ENCODE measurements around the gene ANKRD36. TPM values are rescaled to one million over a fixed set of nuclear protein-coding genes. Genes with fewer than 3 reads are reported as not detected.
"Not testable (repeated sequence)": the region's sequence is repeated elsewhere in the genome, so short reads cannot be mapped to it uniquely, and the experiment has no call there.

The ANKRD36 gene
- total and polyA plus RNA-seq, 2 donors (not counting 1 experiment from before 2014, with no cell fraction given): 5.4 to 76.6 TPM

DNA sequence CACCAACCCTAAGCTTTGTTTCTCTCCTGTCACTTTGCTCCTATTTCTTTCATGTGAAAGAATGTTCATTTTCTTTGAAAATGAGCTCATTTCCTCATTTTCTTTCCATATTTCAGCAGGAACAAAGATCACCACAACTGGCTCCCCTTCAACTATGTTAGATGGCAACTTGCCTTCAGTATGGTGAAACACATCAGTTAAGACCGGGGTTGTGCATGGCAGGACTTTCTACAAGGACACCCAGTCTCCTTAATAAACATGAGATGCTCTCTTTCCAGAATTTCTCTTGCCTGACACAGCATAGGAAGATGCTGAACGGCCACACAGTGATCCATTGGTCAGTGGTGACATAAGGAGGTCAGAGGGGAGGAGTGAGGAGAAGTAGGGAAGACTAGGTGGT is 172.2 kb downstream of the ANKRD36 start:
- H3K4me3 ChIP-seq (ENCODE audit: control extremely low read depth in 1 of 5, extremely low read depth in 1 of 5, insufficient read depth in 1 of 5, low read depth in 2 of 5, low read length in 4 of 5); H3K27ac ChIP-seq (ENCODE audit: low read length in 2 of 2); H3K9ac ChIP-seq (ENCODE audit: low read length); POLR2A ChIA-PET; H3K27me3 Mint-ChIP-seq; H3K27me3 ChIP-seq (replicated peaks in 1 of 4; ENCODE audit: control extremely low read depth in 1 of 4, control insufficient read depth in 3 of 4, insufficient read depth in 4 of 4, low read length in 3 of 4); H3K79me2 ChIP-seq (ENCODE audit: control insufficient read depth, insufficient read depth, low read length); H3K4me1 ChIP-seq (ENCODE audit: control insufficient read depth in 2 of 2, insufficient read depth in 2 of 2, low read length in 2 of 2); H3K36me3 ChIP-seq (replicated peaks in 1 of 2; ENCODE audit: control extremely low read depth in 1 of 2, control insufficient read depth in 1 of 2, extremely low read depth in 1 of 2, insufficient read depth in 2 of 2, low read length in 1 of 2); H3K4me1 Mint-ChIP-seq; ATAC-seq (ENCODE audit: low read depth); H3K4me3 Mint-ChIP-seq; CTCF ChIA-PET; H3K27ac Mint-ChIP-seq; H3K9me3 Mint-ChIP-seq (ENCODE audit: insufficient read depth); H3K4me2 ChIP-seq (replicated peaks; ENCODE audit: low read depth, low read length, poor library complexity, severe bottlenecking); H3K9me3 ChIP-seq (ENCODE audit: control extremely low read depth in 1 of 3, control insufficient read depth in 2 of 3, insufficient read depth in 1 of 3, low read length in 2 of 3); H2AFZ ChIP-seq (ENCODE audit: insufficient read depth, low read depth, low read length, poor library complexity, severe bottlenecking); intact Hi-C loops (cut with micrococcal nuclease); DNase-seq; H4K20me1 ChIP-seq (ENCODE audit: control insufficient read depth, insufficient read depth, low read length, poor library complexity, severe bottlenecking): not testable (repeated sequence)
- WGBS (ENCODE audit: insufficient coverage): no CpG with 5 or more reads among the region's 2 CpGs

DNA sequence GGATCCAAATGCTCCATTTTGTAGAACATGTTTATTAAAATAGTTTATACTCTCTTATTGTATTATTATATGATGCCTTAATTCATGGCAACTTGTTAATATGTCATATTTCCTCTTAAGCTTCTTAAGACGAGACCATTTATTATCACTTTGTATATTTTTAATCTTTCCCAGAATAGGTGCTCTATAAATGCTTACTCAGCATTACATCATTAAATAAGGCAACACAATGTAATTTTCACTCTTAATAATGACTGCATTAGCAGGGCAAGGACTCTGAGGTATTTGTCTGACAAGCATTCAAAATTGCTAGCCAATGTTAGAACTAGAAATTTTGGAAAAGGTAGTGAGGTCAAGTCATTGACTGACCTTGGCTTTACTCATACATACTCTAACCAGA is 180.7 kb downstream of the ANKRD36 start:
- DNase-seq; CTCF ChIA-PET; H3K27ac ChIP-seq (ENCODE audit: low read length in 2 of 2); H3K79me2 ChIP-seq (ENCODE audit: control insufficient read depth, insufficient read depth, low read length); ATAC-seq (ENCODE audit: low read depth); H3K4me1 Mint-ChIP-seq; H3K9ac ChIP-seq (ENCODE audit: low read length); H3K9me3 ChIP-seq (ENCODE audit: control extremely low read depth in 1 of 3, control insufficient read depth in 2 of 3, insufficient read depth in 1 of 3, low read length in 2 of 3); H3K27ac Mint-ChIP-seq; H3K27me3 Mint-ChIP-seq; H3K4me1 ChIP-seq (ENCODE audit: control insufficient read depth in 2 of 2, insufficient read depth in 2 of 2, low read length in 2 of 2); H3K4me3 ChIP-seq (ENCODE audit: control extremely low read depth in 1 of 5, extremely low read depth in 1 of 5, insufficient read depth in 1 of 5, low read depth in 2 of 5, low read length in 4 of 5); POLR2A ChIA-PET; intact Hi-C loops (cut with micrococcal nuclease); H3K4me2 ChIP-seq (replicated peaks; ENCODE audit: low read depth, low read length, poor library complexity, severe bottlenecking); H4K20me1 ChIP-seq (ENCODE audit: control insufficient read depth, insufficient read depth, low read length, poor library complexity, severe bottlenecking); H3K9me3 Mint-ChIP-seq (ENCODE audit: insufficient read depth); H3K4me3 Mint-ChIP-seq; H2AFZ ChIP-seq (ENCODE audit: insufficient read depth, low read depth, low read length, poor library complexity, severe bottlenecking); H3K27me3 ChIP-seq (replicated peaks in 1 of 4; ENCODE audit: control extremely low read depth in 1 of 4, control insufficient read depth in 3 of 4, insufficient read depth in 4 of 4, low read length in 3 of 4); H3K36me3 ChIP-seq (replicated peaks in 1 of 2; ENCODE audit: control extremely low read depth in 1 of 2, control insufficient read depth in 1 of 2, extremely low read depth in 1 of 2, insufficient read depth in 2 of 2, low read length in 1 of 2): not testable (repeated sequence)
- WGBS (ENCODE audit: insufficient coverage): no CpG with 5 or more reads among the region's 1 CpG

Small RNAs within 50 kb of the gene (small RNA-seq; reads per million reads assigned to genes)
- gene RN7SL313P (ENCODE audit: insufficient read length, low read depth, low replicate concordance): not detected

Other genes with a start within 250 kb of the ANKRD36 start
- 0.68 and 0.94 TPM in 2 replicates for gene SEMA4C, start 243.1 kb upstream of the ANKRD36 start, total RNA-seq
- 0.28 and 3.2 TPM in 2 replicates for gene SEMA4C, start 243.1 kb upstream of the ANKRD36 start, polyA plus RNA-seq
- not detected in 2 replicates for gene FAM178B, start 126.6 kb upstream of the ANKRD36 start, total RNA-seq
- not detected in 2 replicates for gene FAM178B, start 126.6 kb upstream of the ANKRD36 start, polyA plus RNA-seq
- gene FAHD2B, start 18.3 kb upstream of the ANKRD36 start, total RNA-seq: 20.6 and 22.8 TPM in 2 replicates
- 6.9 and 12.4 TPM in 2 replicates for gene FAHD2B, start 18.3 kb upstream of the ANKRD36 start, polyA plus RNA-seq